ENCODE measurements around the gene DOCK3. TPM values are rescaled to one million over a fixed set of nuclear protein-coding genes. Genes with fewer than 3 reads are reported as not detected.
"Not testable (repeated sequence)": the region's sequence is repeated elsewhere in the genome, so short reads cannot be mapped to it uniquely, and the experiment has no call there.

DOCK3 gene
- total and polyA plus RNA-seq, 4 donors = 11.0 to 35.7 (median 33.0) TPM

DNA sequence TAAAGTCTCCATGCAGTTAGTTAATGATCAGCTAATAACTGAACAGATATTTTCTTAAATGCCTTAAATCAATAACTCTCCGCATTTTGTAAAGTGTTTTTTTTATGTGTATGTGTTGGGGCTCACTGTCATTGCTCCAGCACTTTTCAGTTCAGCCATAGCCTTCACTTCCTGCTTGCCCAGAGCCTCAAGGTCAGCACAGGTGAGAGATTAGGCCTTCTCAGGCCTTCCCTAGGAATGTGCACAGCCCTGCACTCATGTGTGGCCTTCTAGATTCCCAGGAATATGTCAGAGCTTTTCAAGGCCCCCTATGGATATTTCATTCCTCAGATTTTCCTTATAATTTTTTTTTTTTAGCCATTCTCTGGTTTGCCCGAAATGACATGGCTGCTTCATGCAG, 632.7 kb downstream of the DOCK3 start:
- Histone ChIP-seq H3K9me3 (ENCODE audit: control insufficient read depth, insufficient read depth, low read length) (peaks cover 9% of the 10 kb centered on the region), H3K4me1 (ENCODE audit: control insufficient read depth, insufficient read depth, low read length) (no peaks in the 10 kb centered on the region), H3K27me3 (ENCODE audit: control insufficient read depth, insufficient read depth, low read length) (no peaks in the 10 kb centered on the region), H3K36me3 (ENCODE audit: control insufficient read depth, insufficient read depth, low read length) (peaks cover 18% of the 10 kb centered on the region), H3K27ac (ENCODE audit: low read depth, low read length) (no peak overlapping the region), H3K4me3 (ENCODE audit: low read depth, low read length) (no peak overlapping the region)
- no CpG with 5 or more reads among the region's 2 CpGs for WGBS (ENCODE audit: insufficient coverage)
- no peak for DNase-seq (ENCODE audit: low read depth in 4 of 6, low spot score in 6 of 6)

DNA sequence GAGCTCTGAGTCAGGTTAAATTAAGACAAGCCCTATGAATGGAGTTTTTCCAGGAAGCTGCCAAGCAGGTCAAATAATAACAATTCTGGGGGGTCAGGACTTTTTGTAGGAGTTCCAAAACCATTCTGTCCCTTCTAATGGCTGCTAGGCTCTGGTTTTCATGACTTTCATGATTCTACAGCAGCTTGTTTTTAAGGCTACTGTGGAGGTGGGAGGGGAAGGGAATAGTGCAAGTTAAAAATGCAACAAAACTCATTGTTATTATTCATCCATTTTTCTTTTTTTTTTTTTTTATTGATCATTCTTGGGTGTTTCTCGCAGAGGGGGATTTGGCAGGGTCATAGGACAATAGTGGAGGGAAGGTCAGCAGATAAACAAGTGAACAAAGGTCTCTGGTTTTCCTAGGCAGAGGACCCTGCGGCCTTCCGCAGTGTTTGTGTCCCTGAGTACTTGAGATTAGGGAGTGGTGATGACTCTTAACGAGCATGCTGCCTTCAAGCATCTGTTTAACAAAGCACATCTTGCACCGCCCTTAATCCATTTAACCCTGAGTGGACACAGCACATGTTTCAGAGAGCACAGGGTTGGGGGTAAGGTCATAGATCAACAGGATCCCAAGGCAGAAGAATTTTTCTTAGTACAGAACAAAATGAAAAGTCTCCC, 633.3 kb downstream of the DOCK3 start:
- H3K36me3 ChIP-seq (ENCODE audit: control insufficient read depth, insufficient read depth, low read length) = peaks cover 22% of the 10 kb centered on the region
- H3K27ac ChIP-seq (ENCODE audit: low read depth, low read length) = not testable (repeated sequence)

DNA sequence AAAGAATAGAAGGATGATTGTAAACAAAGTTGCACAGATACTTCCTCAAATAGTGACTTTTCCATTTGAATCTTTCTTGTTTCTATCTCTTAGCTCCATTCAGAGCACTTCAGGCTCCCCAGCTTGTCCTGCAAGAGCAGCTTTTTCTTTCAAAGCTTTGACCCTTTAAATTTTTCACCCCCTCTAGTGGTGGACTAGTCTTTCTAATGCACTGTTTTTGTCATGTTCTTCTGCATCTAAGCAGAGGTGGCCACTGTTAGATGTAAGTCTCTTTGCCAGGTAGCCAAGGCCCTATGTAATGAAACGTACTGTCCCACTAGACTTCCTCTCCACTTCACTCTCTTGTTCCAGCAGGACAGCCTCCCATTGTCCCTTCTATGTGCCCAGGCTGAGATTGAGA, 636.3 kb downstream of the DOCK3 start:
- Histone ChIP-seq H3K27me3 (ENCODE audit: control insufficient read depth, insufficient read depth, low read length) (no peaks in the 10 kb centered on the region), H3K4me1 (ENCODE audit: control insufficient read depth, insufficient read depth, low read length) (no peaks in the 10 kb centered on the region), H3K9me3 (ENCODE audit: control insufficient read depth, insufficient read depth, low read length) (peaks cover 7% of the 10 kb centered on the region), H3K36me3 (ENCODE audit: control insufficient read depth, insufficient read depth, low read length) (peaks cover 10% of the 10 kb centered on the region), H3K27ac (ENCODE audit: low read depth, low read length) (no peak overlapping the region), H3K4me3 (ENCODE audit: low read depth, low read length) (no peak overlapping the region)
- WGBS (ENCODE audit: insufficient coverage) = no CpG with 5 or more reads among the region's 1 CpG
- peak in 3 of 6 donors; percentile 1 to 20 (median 2) for DNase-seq (ENCODE audit: low read depth in 4 of 6, low spot score in 6 of 6)

More for the DNA sequence above, 633.3 kb downstream of the DOCK3 start:
- H3K27me3 ChIP-seq (ENCODE audit: control insufficient read depth, insufficient read depth, low read length); H3K4me1 ChIP-seq (ENCODE audit: control insufficient read depth, insufficient read depth, low read length); DNase-seq (ENCODE audit: low read depth in 4 of 6, low spot score in 6 of 6); H3K9me3 ChIP-seq (ENCODE audit: control insufficient read depth, insufficient read depth, low read length); H3K4me3 ChIP-seq (ENCODE audit: low read depth, low read length): not testable (repeated sequence)
- no CpG with 5 or more reads among the region's 5 CpGs for WGBS (ENCODE audit: insufficient coverage)

DNA sequence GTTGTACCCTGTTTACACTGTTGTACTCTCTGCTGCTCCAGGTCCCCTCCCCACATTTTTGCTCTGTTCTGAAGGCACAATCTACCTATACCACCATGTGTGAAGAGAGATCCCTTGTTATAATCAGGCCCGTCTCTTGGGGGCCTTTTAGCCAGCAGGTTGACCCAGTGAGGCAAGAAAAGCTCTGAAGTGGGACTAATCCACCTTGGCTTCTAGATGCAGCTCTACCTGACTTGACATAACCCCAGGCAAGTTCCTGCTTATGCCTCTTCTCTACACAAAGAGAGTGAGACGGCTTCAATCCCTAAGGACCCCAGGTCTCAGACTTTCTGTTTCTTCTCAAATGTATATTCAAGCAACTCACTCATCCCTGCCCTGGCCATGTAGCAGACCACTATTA, 653.5 kb downstream of the DOCK3 start:
- H3K4me3 ChIP-seq (ENCODE audit: low read depth, low read length) = no peak overlapping the region
- no peaks in the 10 kb centered on the region for H3K27me3 ChIP-seq (ENCODE audit: control insufficient read depth, insufficient read depth, low read length)
- WGBS (ENCODE audit: insufficient coverage) = 83% methylated on average over 2 of the region's 2 CpGs
- no peaks in the 10 kb centered on the region for H3K4me1 ChIP-seq (ENCODE audit: control insufficient read depth, insufficient read depth, low read length)
- H3K9me3 ChIP-seq (ENCODE audit: control insufficient read depth, insufficient read depth, low read length) = no peaks in the 10 kb centered on the region
- DNase-seq (ENCODE audit: low read depth in 4 of 6, low spot score in 6 of 6) = no peak
- no peak overlapping the region for H3K27ac ChIP-seq (ENCODE audit: low read depth, low read length)
- peaks cover 6% of the 10 kb centered on the region for H3K36me3 ChIP-seq (ENCODE audit: control insufficient read depth, insufficient read depth, low read length)

DNA sequence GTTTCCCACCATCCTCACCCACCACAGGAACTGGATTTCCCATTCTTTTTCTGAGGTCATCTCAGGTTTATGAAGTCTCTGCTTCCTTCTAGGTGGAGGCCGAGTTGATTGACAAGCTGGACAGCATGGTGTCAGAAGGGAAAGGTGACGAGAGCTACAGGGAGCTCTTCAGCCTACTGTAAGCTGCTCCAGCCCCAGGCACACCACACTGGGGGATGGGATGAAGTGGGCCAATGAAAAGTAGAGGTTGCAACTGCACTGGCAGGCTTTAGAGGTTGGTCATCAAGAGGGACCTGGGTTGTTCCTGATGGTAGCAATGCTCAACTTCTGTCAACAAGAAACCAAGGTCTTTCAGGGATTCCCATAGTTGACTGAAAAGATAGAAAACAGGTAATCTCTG, 655.3 kb downstream of the DOCK3 start:
- Histone ChIP-seq H3K4me1 (ENCODE audit: control insufficient read depth, insufficient read depth, low read length) (no peaks in the 10 kb centered on the region), H3K4me3 (ENCODE audit: low read depth, low read length) (no peak overlapping the region), H3K9me3 (ENCODE audit: control insufficient read depth, insufficient read depth, low read length) (no peaks in the 10 kb centered on the region), H3K36me3 (ENCODE audit: control insufficient read depth, insufficient read depth, low read length) (peaks cover 12% of the 10 kb centered on the region), H3K27ac (ENCODE audit: low read depth, low read length) (no peak overlapping the region), H3K27me3 (ENCODE audit: control insufficient read depth, insufficient read depth, low read length) (no peaks in the 10 kb centered on the region)
- no peak for DNase-seq (ENCODE audit: low read depth in 4 of 6, low spot score in 6 of 6)
- WGBS (ENCODE audit: insufficient coverage) = 79% methylated on average over 2 of the region's 2 CpGs

DNA sequence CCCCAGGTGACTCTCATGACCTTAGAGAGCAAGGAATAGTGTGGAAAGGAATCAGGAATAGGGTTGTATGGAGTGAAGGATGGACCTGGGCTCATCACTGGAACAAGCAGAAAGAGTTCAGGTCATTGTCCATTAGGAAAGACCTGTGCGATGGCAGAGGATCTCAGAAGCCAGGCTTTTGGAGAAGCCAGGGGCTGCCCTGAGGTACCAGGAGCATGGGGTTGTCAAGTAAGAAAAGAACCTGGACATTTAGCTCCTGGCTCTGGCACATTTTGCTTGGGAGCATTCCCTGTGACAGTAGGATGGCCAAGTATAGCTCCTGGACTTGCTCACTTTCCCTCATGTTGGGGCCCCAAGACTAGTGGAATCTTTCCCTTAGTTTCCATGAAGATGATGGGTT, 657.4 kb downstream of the DOCK3 start:
- Histone ChIP-seq H3K4me3 (ENCODE audit: low read depth, low read length) (no peak overlapping the region), H3K4me1 (ENCODE audit: control insufficient read depth, insufficient read depth, low read length) (no peaks in the 10 kb centered on the region), H3K27me3 (ENCODE audit: control insufficient read depth, insufficient read depth, low read length) (no peaks in the 10 kb centered on the region), H3K36me3 (ENCODE audit: control insufficient read depth, insufficient read depth, low read length) (peaks cover 12% of the 10 kb centered on the region), H3K9me3 (ENCODE audit: control insufficient read depth, insufficient read depth, low read length) (no peaks in the 10 kb centered on the region), H3K27ac (ENCODE audit: low read depth, low read length) (no peak overlapping the region)
- no peak for DNase-seq (ENCODE audit: low read depth in 4 of 6, low spot score in 6 of 6)
- 88% methylated on average over 1 of the region's 1 CpG for WGBS (ENCODE audit: insufficient coverage)

DNA sequence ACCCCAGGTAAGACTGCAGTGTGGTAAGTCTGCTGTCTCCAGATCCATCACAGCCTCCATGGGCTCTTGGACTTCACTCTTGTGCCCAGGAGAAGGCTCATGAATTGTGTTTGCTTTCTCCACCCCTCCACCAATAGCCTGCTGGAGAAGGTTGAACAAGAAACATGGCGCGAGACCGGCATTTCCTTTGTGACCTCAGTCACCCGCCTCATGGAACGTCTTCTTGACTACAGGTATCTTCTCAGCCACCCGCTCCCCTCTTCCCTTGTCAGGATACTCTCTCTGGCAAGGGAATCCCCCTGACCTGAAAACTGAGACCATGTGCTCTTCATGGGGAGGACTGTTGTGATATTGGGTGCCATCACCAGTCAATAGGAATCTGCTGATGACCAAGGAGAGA, 658.3 kb downstream of the DOCK3 start:
- peaks cover 15% of the 10 kb centered on the region for H3K36me3 ChIP-seq (ENCODE audit: control insufficient read depth, insufficient read depth, low read length)
- no peaks in the 10 kb centered on the region for H3K4me1 ChIP-seq (ENCODE audit: control insufficient read depth, insufficient read depth, low read length)
- no peaks in the 10 kb centered on the region for H3K9me3 ChIP-seq (ENCODE audit: control insufficient read depth, insufficient read depth, low read length)
- H3K27ac ChIP-seq (ENCODE audit: low read depth, low read length) = no peak overlapping the region
- WGBS (ENCODE audit: insufficient coverage) = 98% methylated on average over 5 of the region's 6 CpGs
- H3K27me3 ChIP-seq (ENCODE audit: control insufficient read depth, insufficient read depth, low read length) = no peaks in the 10 kb centered on the region
- DNase-seq (ENCODE audit: low read depth in 4 of 6, low spot score in 6 of 6) = no peak
- no peak overlapping the region for H3K4me3 ChIP-seq (ENCODE audit: low read depth, low read length)

DNA sequence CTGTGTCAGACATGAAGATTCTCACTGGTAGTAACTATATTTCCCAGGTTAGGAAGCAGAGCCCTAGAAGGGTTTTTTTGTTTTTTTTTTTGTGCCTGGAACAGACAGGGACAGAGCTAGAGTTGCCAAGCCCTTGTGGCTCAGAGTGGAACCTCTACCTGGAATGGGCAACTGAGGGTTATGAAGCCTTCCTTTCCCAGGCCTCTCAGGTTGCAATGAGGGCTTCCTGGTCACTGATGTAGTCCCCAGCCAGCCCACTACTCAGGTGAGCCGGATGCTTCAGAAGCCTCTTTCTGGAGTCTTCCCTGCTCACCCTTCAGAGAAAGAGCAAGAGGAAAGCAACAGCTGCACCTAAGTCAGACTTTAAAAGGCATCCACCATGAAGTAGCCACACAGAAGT, 661.5 kb downstream of the DOCK3 start:
- no peak for DNase-seq (ENCODE audit: low read depth in 4 of 6, low spot score in 6 of 6)
- H3K27ac ChIP-seq (ENCODE audit: low read depth, low read length) = no peak overlapping the region
- H3K27me3 ChIP-seq (ENCODE audit: control insufficient read depth, insufficient read depth, low read length) = no peaks in the 10 kb centered on the region
- peaks cover 5% of the 10 kb centered on the region for H3K4me1 ChIP-seq (ENCODE audit: control insufficient read depth, insufficient read depth, low read length)
- peaks cover 35% of the 10 kb centered on the region for H3K36me3 ChIP-seq (ENCODE audit: control insufficient read depth, insufficient read depth, low read length)
- WGBS (ENCODE audit: insufficient coverage) = 100% methylated on average over 1 of the region's 1 CpG
- H3K4me3 ChIP-seq (ENCODE audit: low read depth, low read length) = no peak overlapping the region
- H3K9me3 ChIP-seq (ENCODE audit: control insufficient read depth, insufficient read depth, low read length) = no peaks in the 10 kb centered on the region

DNA sequence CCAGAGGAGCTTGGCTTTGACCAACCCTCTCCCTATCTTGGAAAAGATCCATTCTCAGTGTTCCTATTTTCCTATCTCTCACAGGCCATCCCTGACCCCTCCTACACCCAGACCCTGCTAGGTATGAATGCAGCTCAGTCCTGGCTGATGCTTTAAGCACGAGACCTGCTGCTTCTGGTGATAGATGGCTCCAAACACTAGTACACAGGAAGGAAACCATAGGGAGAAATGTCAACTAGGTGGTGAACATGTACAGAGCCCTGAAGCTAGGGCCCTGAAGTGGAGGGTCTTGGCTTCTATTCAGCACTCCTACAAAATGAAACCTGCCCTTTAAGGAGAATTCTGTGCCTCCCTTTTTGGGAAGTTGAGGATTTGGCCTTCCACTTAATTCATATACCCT, 662.9 kb downstream of the DOCK3 start:
- peaks cover 36% of the 10 kb centered on the region for H3K36me3 ChIP-seq (ENCODE audit: control insufficient read depth, insufficient read depth, low read length)
- 100% methylated on average over 1 of the region's 1 CpG for whole genome bisulfite sequencing (ENCODE audit: insufficient coverage)
- H3K4me3 ChIP-seq (ENCODE audit: low read depth, low read length) = no peak overlapping the region
- no peak overlapping the region for H3K27ac ChIP-seq (ENCODE audit: low read depth, low read length)
- no peaks in the 10 kb centered on the region for H3K27me3 ChIP-seq (ENCODE audit: control insufficient read depth, insufficient read depth, low read length)
- peaks cover 5% of the 10 kb centered on the region for H3K4me1 ChIP-seq (ENCODE audit: control insufficient read depth, insufficient read depth, low read length)
- H3K9me3 ChIP-seq (ENCODE audit: control insufficient read depth, insufficient read depth, low read length) = no peaks in the 10 kb centered on the region
- DNase-seq (ENCODE audit: low read depth in 4 of 6, low spot score in 6 of 6) = no peak

DNA sequence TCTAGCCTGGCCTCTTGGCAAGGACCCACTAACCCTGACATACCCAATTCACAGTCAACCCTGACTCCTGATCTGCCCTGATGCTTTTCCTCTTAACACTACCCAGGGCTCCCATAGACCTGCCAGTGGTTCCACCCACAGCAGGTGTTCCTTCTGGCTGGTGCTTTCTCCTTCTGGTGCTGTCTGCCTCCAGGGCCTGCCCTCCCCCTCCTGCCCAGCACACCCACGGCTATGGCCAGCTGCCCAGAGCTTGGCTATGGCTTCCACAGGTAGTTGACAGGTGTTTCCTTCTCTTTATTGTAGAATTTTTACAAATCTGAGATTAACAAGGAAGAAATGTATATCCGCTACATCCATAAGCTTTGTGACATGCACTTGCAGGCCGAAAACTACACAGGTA, 663.9 kb downstream of the DOCK3 start:
- WGBS (ENCODE audit: insufficient coverage) = 100% methylated on average over 2 of the region's 3 CpGs

More for the DNA sequence above, 663.9 kb downstream of the DOCK3 start:
- Histone ChIP-seq H3K9me3 (ENCODE audit: control insufficient read depth, insufficient read depth, low read length) (no peaks in the 10 kb centered on the region), H3K36me3 (ENCODE audit: control insufficient read depth, insufficient read depth, low read length) (peaks cover 34% of the 10 kb centered on the region), H3K27me3 (ENCODE audit: control insufficient read depth, insufficient read depth, low read length) (no peaks in the 10 kb centered on the region), H3K4me1 (ENCODE audit: control insufficient read depth, insufficient read depth, low read length) (peaks cover 5% of the 10 kb centered on the region), H3K27ac (ENCODE audit: low read depth, low read length) (no peak overlapping the region), H3K4me3 (ENCODE audit: low read depth, low read length) (no peak overlapping the region)
- no peak for DNase-seq (ENCODE audit: low read depth in 4 of 6, low spot score in 6 of 6)
